Effector memory CD8-positive, alpha-beta T cell (primary cell): ENCODE data around the gene C1S.
"Not testable (repeated sequence)": the region's sequence is repeated elsewhere in the genome, so short reads cannot be mapped to it uniquely, and the experiment has no call there.

Experiments
- ATAC-seq: fragments of 150-1000 bp; cut with Tn5 transposase; replicated peaks from 2 replicates; pipeline ENCODE4 v1.10.0; 2021; ENCODE audit warnings: mild to moderate bottlenecking, moderate library complexity
- DNase-seq, 3 experiments: peaks; one replicate each; pipeline ENCODE4 v3.0.0; 2021
- H3K27ac Mint-ChIP-seq, 2 donors: one replicate each; pipeline ENCODE4 v1.8.0; 2022; ENCODE audit warnings: mild to moderate bottlenecking in 2 of 2, mixed read lengths in 2 of 2, moderate library complexity in 2 of 2
- H3K27me3 Mint-ChIP-seq, 2 donors: one replicate each; pipeline ENCODE4 v1.8.0; 2022; ENCODE audit warnings: mixed read lengths in 2 of 2
- H3K36me3 Mint-ChIP-seq: one replicate; pipeline ENCODE4 v1.8.0; 2022; ENCODE audit warnings: mild to moderate bottlenecking, moderate library complexity, mixed read lengths; ENCODE audit not compliant: insufficient read depth
- H3K4me1 Mint-ChIP-seq, 2 donors: one replicate each; pipeline ENCODE4 v1.8.0; 2022; ENCODE audit warnings: low read depth in 2 of 2, mixed read lengths in 2 of 2
- H3K4me3 Mint-ChIP-seq, 2 donors: one replicate each; pipeline ENCODE4 v1.8.0; 2022; ENCODE audit warnings: mild to moderate bottlenecking in 2 of 2, mixed read lengths in 2 of 2, moderate library complexity in 2 of 2
- H3K9me3 Mint-ChIP-seq, 2 donors: one replicate each; pipeline ENCODE4 v1.8.0; 2022; ENCODE audit warnings: mixed read lengths in 2 of 2

C1S gene

DNA sequence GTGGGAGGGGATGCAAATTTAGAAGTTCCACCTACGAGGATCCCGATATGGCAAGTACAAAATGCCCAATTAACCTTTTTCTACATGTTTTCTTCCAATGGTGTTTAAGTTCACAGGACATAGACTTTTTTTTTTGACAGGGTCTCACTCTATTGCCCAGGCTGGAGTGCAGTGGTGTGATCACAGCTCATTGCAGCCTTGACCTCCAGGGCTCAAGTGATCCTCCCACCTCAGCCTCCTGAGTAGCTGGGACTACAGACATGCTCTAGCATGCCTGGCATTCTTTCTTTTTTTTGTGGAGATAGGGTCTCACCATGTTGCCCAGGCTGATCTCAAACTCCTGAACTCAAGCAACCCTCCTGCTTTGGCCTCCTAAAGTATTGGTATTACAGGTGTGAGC is 4.8 kb upstream of the C1S start:
- DNase-seq, H3K4me1 Mint-ChIP-seq, H3K27ac Mint-ChIP-seq, ATAC-seq, H3K9me3 Mint-ChIP-seq, H3K36me3 Mint-ChIP-seq, H3K4me3 Mint-ChIP-seq: not testable (repeated sequence)
- peaks cover 71 to 73% of the 10 kb centered on the region in 2 donors for H3K27me3 Mint-ChIP-seq

DNA sequence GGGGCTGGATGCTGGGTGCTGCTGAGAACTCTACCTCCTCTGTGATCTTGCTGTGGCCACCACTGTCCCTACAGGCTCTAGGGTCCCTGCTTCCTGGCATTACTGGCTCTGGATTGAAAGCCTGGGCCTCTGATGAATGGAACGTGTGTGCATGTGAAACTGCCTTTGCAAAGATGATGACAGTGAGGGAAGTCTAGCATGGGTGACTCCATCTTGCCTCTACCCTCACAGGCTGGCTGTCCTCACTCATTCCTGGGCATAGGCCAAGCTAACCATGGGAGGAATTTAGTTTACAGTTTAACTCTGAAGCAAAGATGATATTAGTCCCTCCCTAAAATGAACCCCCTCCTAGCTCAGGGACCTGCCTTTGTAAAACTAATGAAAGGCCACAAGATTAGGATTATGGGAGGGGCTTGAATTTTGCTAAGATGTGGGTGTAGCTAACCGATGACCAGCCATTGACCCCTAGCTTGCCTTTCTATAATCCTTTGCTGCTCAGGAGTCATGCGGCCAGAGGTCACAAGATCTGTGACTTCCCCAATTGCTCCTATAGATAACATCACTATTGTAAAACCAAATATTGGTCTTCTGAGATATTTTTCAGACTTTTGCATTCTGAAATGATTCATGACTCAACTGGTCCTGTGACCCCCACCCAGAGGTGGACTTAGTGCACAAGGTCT is 2.2 kb upstream of the C1S start:
- H3K4me1 Mint-ChIP-seq: no peaks in the 10 kb centered on the region
- DNase-seq (no peak), ATAC-seq (no peak)
- no peak overlapping the region for H3K4me3 Mint-ChIP-seq
- H3K27ac Mint-ChIP-seq: no peak overlapping the region
- H3K27me3 Mint-ChIP-seq: peaks cover 67 to 89% of the 10 kb centered on the region in 2 donors
- no peaks in the 10 kb centered on the region for H3K9me3 Mint-ChIP-seq
- no peaks in the 10 kb centered on the region for H3K36me3 Mint-ChIP-seq

DNA sequence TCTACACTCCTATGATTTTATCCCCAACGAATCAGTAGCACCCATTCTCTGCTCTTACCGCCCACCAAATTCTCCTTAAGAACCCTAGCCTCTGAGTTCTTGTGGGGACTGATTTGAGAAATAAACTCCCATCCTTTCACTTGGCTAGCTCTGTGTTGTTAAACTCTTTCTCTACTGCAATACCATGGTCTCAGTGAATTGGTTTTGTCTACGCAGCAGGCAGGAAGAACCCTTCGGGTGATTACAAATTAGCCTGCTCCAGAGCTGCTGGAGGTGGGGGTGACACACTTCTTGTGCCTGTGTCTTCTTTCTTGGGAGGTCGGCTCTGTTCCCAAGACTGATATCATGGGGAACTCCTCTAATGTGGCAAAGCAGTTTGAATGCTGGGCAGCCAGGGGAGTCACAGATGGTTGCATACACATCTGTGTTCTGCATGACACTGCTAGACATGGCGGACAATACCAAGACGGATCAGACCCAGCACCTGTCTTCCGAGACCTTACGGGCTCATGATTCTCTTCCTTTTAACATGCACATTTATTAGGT is 1.6 kb upstream of the C1S start:
- no peak for DNase-seq
- Mint-ChIP-seq H3K36me3 (no peaks in the 10 kb centered on the region), H3K4me3 (no peak overlapping the region), H3K27me3 (peaks cover 62 to 85% of the 10 kb centered on the region in 2 donors), H3K4me1 (no peaks in the 10 kb centered on the region), H3K27ac (no peak overlapping the region), H3K9me3 (no peaks in the 10 kb centered on the region)
- no peak for ATAC-seq

DNA sequence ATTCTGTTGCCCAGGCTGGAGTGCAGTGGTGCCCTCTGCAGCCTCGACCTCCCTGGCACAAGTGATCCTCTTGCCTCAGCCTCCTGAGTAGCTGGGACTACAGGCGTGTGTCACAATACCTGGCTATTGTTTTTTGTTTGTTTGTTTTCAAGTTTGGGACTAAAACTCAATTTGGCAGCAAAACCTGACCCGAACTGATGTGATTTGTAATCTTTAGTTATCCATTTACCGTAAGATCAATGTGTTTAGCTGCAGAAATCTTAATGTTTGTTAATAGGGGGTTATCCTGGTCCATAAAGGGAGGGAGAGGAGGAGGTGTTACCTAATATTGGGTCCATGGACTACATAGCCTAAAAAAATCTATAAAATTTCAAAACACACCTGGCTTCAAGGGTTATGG is 738 bp upstream of the C1S start:
- Mint-ChIP-seq H3K9me3 (no peaks in the 10 kb centered on the region), H3K27me3 (peaks cover 58 to 77% of the 10 kb centered on the region in 2 donors), H3K27ac (no peak overlapping the region), H3K4me3 (no peak overlapping the region), H3K4me1 (no peaks in the 10 kb centered on the region), H3K36me3 (no peaks in the 10 kb centered on the region)
- ATAC-seq (no peak), DNase-seq (no peak)

DNA sequence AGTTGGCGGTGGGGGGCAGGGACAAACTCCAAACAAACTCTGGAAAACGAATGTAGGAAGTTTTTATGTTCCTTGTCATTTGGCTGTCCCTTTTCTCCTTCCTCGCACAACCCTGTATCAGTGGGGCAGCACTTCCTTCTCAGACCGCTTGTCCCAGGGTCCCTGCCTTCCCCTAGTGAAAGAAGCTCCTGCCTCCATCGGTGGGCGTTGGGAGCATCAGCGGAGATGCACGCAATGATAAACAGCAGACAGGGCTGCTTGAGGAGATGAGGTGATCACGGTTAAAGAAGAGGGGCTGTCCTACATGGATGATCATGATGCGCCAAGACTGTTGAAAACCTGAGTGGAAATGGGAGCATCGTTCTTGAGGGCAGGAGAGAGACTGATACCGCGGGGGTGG is 620 bp downstream of the C1S start:
- peaks cover 50 to 63% of the 10 kb centered on the region in 2 donors for H3K27me3 Mint-ChIP-seq
- no peaks in the 10 kb centered on the region for H3K36me3 Mint-ChIP-seq
- no peaks in the 10 kb centered on the region for H3K9me3 Mint-ChIP-seq
- H3K27ac Mint-ChIP-seq: no peak overlapping the region
- no peaks in the 10 kb centered on the region for H3K4me1 Mint-ChIP-seq
- DNase-seq (no peak), ATAC-seq (no peak)
- H3K4me3 Mint-ChIP-seq: no peak overlapping the region

DNA sequence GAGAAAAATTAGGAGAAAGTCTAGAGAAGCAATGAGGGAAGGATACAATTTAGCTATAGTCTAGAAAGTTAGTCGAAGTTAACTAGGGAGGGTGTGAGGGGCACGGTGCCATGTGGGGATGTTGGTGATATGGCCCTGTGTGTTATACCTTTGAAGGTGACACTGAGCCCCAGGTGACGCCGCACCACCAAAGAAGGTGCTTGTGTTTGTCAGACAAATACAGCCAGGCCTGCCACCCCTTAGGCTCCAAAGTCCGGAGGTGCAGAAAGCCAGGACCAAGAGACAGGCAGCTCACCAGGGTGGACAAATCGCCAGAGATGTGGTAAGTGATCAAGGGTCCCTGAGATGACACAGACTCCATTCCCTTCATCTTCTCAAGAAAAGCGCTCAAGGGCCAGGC is 1.1 kb downstream of the C1S start:
- no peaks in the 10 kb centered on the region for H3K36me3 Mint-ChIP-seq
- ATAC-seq (no peak), DNase-seq (no peak)
- H3K4me3 Mint-ChIP-seq: no peak overlapping the region
- no peaks in the 10 kb centered on the region for H3K9me3 Mint-ChIP-seq
- H3K27me3 Mint-ChIP-seq: peaks cover 48 to 62% of the 10 kb centered on the region in 2 donors
- no peaks in the 10 kb centered on the region for H3K4me1 Mint-ChIP-seq
- H3K27ac Mint-ChIP-seq: no peak overlapping the region

DNA sequence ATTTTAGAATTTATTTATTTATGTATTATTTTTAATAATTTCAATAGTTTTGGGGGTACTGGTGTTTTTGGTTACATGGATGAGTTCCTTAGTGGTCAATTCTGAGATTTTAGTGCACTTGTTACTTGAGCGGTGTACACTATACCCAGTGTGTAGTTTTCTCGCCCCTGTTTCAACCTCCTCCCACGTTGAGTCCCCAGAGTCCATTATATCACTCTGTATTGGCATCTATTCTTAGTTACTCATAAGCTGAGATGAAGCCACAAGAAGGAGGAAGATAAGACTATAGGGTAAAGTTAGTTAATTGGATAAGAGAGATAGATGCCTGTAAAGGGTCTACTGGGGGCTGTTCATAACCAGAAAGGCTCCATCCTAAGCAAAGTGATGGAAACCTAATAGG is 4.0 kb downstream of the C1S start:
- Mint-ChIP-seq H3K9me3 (no peaks in the 10 kb centered on the region), H3K27ac (no peak overlapping the region), H3K27me3 (peaks cover 45 to 58% of the 10 kb centered on the region in 2 donors), H3K4me3 (no peak overlapping the region), H3K36me3 (no peaks in the 10 kb centered on the region), H3K4me1 (no peaks in the 10 kb centered on the region)
- DNase-seq (no peak), ATAC-seq (no peak)

DNA sequence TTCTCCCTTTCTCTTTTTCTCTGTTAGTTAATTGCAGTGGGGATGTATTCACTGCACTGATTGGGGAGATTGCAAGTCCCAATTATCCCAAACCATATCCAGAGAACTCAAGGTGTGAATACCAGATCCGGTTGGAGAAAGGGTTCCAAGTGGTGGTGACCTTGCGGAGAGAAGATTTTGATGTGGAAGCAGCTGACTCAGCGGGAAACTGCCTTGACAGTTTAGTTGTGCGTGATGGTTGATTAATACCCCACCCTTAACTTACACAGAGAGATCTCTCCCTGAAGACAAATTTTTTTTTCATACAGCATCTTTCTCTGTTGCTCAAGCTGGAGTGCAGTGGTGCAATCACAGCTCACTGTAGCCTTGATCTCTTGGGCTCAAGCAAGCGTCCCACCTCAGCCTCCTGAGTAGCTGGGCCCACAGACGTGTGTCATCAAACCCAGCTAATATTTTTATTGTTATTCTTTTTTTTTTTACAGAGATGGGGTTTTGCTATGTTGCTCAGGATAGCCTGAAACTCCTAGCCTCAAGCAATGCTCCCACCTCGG is 4.6 kb downstream of the C1S start:
- Mint-ChIP-seq H3K36me3 (no peaks in the 10 kb centered on the region), H3K4me1 (no peaks in the 10 kb centered on the region), H3K4me3 (no peak overlapping the region), H3K27me3 (peaks cover 42 to 58% of the 10 kb centered on the region in 2 donors), H3K27ac (no peak overlapping the region), H3K9me3 (no peaks in the 10 kb centered on the region)
- no peak for ATAC-seq
- DNase-seq: no peak

DNA sequence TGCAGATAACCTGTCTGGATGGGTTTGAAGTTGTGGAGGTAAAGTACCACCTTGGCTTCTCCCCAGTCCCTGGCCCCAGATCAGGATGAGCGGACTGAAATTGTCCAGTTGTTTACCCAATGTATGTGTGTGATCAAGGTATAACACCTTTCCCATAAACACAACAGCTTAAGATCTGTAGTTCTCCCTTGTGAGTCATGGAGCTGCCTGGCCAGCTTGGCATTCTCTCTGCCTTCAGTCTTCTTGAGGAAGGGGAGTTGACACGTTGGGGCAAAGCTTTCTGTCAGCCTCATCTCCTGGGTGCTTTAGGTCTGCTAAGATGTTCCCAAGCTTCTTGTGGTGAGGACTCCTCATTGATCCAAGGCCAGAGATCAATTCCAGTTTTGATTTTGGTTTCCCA is 6.1 kb downstream of the C1S start:
- no peak overlapping the region for H3K27ac Mint-ChIP-seq
- no peaks in the 10 kb centered on the region for H3K36me3 Mint-ChIP-seq
- DNase-seq (no peak), ATAC-seq (no peak)
- no peaks in the 10 kb centered on the region for H3K4me1 Mint-ChIP-seq
- no peak overlapping the region for H3K4me3 Mint-ChIP-seq
- H3K9me3 Mint-ChIP-seq: no peaks in the 10 kb centered on the region
- H3K27me3 Mint-ChIP-seq: peaks cover 33 to 58% of the 10 kb centered on the region in 2 donors

DNA sequence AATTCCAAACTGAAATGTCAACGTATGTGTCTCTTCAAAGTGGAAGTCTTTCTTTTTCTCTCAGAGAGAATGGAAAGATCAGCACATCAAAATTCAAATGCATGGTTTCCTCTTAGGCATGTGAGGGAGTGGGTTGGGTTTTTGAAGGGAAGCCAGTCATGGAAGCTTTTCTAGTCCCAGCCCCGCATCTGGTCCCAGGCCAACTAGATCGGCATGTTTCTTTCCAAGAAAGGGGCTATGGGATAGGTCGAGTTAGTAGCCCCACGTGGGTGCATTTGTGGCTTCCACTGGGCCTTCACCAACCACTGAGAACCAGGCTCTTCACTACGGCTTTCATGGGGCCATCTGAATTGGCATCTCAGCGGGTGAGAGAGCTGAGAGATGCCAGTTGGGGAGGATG is 6.6 kb downstream of the C1S start:
- Mint-ChIP-seq H3K4me1 (no peaks in the 10 kb centered on the region), H3K36me3 (no peaks in the 10 kb centered on the region), H3K9me3 (no peaks in the 10 kb centered on the region), H3K27ac (no peak overlapping the region), H3K27me3 (peaks cover 38 to 58% of the 10 kb centered on the region in 2 donors), H3K4me3 (no peak overlapping the region)
- no peak for ATAC-seq
- DNase-seq: no peak

DNA sequence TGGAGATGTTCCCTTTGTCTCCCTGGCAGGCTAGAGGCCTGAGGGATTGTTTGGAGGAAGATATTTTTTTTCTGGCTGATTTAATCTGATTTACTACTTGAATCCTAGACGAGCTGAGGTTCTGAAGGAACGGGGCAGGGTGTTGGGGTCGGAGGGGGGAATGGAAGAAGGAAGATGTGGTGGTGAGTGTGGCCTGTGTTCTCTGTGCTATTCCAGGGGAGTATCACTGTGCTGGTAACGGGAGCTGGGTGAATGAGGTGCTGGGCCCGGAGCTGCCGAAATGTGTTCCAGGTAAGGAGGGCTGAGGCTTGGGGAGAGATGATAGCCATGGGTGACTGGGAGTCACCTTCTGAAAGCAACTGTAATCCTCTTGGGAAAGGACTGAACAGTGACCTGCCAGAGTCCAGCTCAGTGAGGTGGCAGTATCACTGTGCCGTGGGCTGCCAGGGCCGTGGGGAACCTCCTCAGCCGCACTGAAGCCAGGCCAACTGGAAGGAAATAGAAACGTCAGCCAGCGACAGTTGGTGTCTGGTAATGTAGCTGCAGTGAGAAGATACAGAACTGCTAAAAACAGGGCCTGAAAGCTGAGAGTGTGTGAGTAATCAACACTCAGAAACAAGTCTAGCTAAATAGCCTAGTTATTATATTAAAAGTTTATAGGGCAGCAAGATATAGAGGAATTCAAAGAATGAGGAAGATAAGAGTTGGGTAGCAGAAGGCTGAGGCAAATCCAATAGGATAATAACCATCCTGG is 7.9 kb downstream of the C1S start:
- no peak overlapping the region for H3K4me3 Mint-ChIP-seq
- ATAC-seq: no peak

DNA sequence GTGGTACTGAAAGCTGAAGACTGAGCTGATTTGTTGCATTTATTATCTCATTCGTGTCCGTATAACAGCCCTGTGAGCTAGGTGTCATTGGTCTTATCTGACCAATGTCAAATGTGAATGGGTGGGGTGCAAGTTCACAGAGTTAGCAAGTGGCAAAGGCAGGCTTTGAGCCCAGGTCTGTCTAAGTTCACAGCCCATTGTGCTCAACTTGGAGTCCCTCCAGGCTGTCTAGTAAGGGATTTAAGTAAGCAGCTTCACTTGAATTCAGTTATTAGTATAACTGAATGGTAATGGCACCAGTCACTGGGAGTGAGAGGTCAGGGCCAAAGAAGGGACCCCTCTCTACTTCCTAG is 8.5 kb downstream of the C1S start:
- Mint-ChIP-seq H3K4me3 (no peak overlapping the region), H3K36me3 (no peaks in the 10 kb centered on the region), H3K27ac (no peak overlapping the region), H3K27me3 (peaks cover 52 to 69% of the 10 kb centered on the region in 2 donors), H3K4me1 (no peaks in the 10 kb centered on the region), H3K9me3 (no peaks in the 10 kb centered on the region)
- ATAC-seq (no peak), DNase-seq (no peak)

More for the DNA sequence above, 7.9 kb downstream of the C1S start:
- no peak for DNase-seq
- Mint-ChIP-seq H3K9me3 (no peaks in the 10 kb centered on the region), H3K4me1 (no peaks in the 10 kb centered on the region), H3K27me3 (peaks cover 46 to 65% of the 10 kb centered on the region in 2 donors), H3K36me3 (no peaks in the 10 kb centered on the region), H3K27ac (no peak overlapping the region)

DNA sequence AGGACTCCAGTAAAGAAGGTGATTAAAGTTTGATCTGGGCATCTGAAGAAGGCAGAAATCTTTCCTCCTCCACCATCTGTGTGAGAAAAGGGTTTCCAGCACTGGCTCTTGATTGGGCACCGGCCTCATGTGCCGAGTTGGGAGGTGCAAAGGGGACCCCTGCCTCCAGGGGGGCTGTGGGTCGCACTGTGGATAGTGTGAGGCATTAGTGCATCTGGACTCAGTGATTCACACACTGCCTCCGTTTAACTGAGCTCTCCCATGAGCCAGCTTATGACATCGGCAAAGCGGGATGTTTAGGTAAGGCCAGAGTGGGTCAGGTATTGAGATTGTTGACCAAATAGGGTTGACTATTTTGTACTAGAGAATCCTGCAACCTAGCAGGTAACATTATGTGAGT is 8.9 kb downstream of the C1S start:
- Mint-ChIP-seq H3K9me3 (no peaks in the 10 kb centered on the region), H3K27me3 (peaks cover 52 to 69% of the 10 kb centered on the region in 2 donors), H3K4me1 (no peaks in the 10 kb centered on the region), H3K36me3 (no peaks in the 10 kb centered on the region), H3K27ac (no peak overlapping the region), H3K4me3 (no peak overlapping the region)
- ATAC-seq: no peak
- no peak for DNase-seq

DNA sequence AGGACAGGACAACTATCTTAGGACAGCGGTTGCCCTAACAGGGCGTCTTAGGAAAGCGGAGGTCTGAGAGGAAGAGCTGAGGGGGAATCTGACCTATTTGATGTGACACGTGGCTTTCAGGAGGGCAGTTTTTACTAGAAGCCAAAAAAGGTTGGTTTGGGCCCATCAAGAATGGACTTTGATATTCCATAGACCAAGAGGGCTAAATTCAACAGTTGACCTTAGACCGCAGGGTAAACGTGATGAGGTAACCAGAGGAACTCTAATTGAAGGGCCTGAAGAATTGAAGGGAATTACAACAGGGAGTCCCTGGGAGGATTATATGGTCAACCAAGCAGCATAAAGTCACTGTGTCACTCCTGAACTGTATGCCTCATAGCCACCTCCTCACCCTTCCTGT is 11.5 kb downstream of the C1S start:
- Mint-ChIP-seq H3K27me3 (peaks cover 40 to 73% of the 10 kb centered on the region in 2 donors), H3K9me3 (no peaks in the 10 kb centered on the region), H3K27ac (no peak overlapping the region), H3K4me3 (no peak overlapping the region), H3K4me1 (peaks cover 2 to 5% of the 10 kb centered on the region in 2 donors), H3K36me3 (no peaks in the 10 kb centered on the region)
- DNase-seq: no peak
- no peak for ATAC-seq
